WERI-Rb-1 (cell line): ENCODE data around the gene PCDHB6.
"Not testable (repeated sequence)": the region's sequence is repeated elsewhere in the genome, so short reads cannot be mapped to it uniquely, and the experiment has no call there.

ENCODE experiments used
- DNase-seq: peaks from one replicate; pipeline ENCODE4 v3.0.0-alpha.2; 2020
- H3K27ac ChIP-seq: fragments of 250-450 bp; sonication (Bioruptor Pico); 2 replicates; pipeline ENCODE4 v1.5.1; 2020; ENCODE audit warnings: mild to moderate bottlenecking, moderate library complexity
- H3K27me3 ChIP-seq: fragments of 250-450 bp; sonication (Bioruptor Pico); 2 replicates; pipeline ENCODE4 v1.5.1; 2021; ENCODE audit warnings: mild to moderate bottlenecking, low read depth, moderate library complexity; ENCODE audit not compliant: insufficient read depth, severe bottlenecking
- H3K36me3 ChIP-seq: fragments of 250-450 bp; sonication (Bioruptor Pico); 2 replicates; pipeline ENCODE4 v1.5.1; 2020; ENCODE audit warnings: mild to moderate bottlenecking, moderate library complexity
- H3K4me3 ChIP-seq: 2 replicates; pipeline ENCODE4 v1.5.1; 2011; ENCODE audit warnings: low read depth, mild to moderate bottlenecking, control low read depth, low read length
- H3K9me3 ChIP-seq: fragments of 250-450 bp; sonication (Bioruptor Pico); 2 replicates; pipeline ENCODE4 v1.5.1; 2021; ENCODE audit warnings: mild to moderate bottlenecking, moderate library complexity; ENCODE audit not compliant: severe bottlenecking
- TF ChIP-seq, protein P1 (sequence below): IDR thresholded peaks from 2 replicates; pipeline ENCODE4 v1.5.1; 2011; ENCODE audit warnings: low read depth, mild to moderate bottlenecking, control low read depth, inconsistent platforms, low read length

PCDHB6 gene

GRCh38 chr5:141150224-141150992, 551 bp downstream of the PCDHB6 start:
- Histone ChIP-seq H3K4me3 (no peak overlapping the region), H3K27me3 (no peaks in the 10 kb centered on the region), H3K36me3 (no peaks in the 10 kb centered on the region), H3K27ac (no peak overlapping the region), H3K9me3 (no peaks in the 10 kb centered on the region)
- no peak for DNase-seq
- TF ChIP-seq, protein P1, sequence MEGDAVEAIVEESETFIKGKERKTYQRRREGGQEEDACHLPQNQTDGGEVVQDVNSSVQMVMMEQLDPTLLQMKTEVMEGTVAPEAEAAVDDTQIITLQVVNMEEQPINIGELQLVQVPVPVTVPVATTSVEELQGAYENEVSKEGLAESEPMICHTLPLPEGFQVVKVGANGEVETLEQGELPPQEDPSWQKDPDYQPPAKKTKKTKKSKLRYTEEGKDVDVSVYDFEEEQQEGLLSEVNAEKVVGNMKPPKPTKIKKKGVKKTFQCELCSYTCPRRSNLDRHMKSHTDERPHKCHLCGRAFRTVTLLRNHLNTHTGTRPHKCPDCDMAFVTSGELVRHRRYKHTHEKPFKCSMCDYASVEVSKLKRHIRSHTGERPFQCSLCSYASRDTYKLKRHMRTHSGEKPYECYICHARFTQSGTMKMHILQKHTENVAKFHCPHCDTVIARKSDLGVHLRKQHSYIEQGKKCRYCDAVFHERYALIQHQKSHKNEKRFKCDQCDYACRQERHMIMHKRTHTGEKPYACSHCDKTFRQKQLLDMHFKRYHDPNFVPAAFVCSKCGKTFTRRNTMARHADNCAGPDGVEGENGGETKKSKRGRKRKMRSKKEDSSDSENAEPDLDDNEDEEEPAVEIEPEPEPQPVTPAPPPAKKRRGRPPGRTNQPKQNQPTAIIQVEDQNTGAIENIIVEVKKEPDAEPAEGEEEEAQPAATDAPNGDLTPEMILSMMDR, result no peak

DNA sequence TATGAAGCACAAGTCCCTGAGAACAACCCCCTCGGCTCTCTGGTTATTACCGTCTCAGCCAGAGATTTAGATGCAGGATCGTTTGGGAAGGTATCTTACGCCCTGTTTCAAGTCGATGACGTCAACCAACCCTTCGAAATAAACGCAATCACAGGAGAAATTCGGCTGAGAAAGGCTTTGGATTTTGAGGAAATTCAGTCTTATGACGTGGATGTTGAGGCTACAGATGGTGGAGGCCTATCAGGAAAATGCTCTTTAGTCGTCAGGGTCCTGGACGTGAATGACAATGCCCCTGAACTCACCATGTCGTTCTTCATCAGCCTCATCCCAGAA, 1.1 kb downstream of the PCDHB6 start:
- TF ChIP-seq, protein P1, result no peak
- H3K27ac ChIP-seq, result no peak overlapping the region
- H3K9me3 ChIP-seq, result no peaks in the 10 kb centered on the region

GRCh38 chr5:141151632-141152031, 1.8 kb downstream of the PCDHB6 start:
- H3K4me3 ChIP-seq, H3K9me3 ChIP-seq, H3K27ac ChIP-seq, H3K36me3 ChIP-seq, DNase-seq, H3K27me3 ChIP-seq: not testable (repeated sequence)

More for the DNA sequence above, 1.1 kb downstream of the PCDHB6 start:
- H3K4me3 ChIP-seq, result no peak overlapping the region
- no peaks in the 10 kb centered on the region for H3K27me3 ChIP-seq
- no peaks in the 10 kb centered on the region for H3K36me3 ChIP-seq
- DNase-seq, result no peak

DNA sequence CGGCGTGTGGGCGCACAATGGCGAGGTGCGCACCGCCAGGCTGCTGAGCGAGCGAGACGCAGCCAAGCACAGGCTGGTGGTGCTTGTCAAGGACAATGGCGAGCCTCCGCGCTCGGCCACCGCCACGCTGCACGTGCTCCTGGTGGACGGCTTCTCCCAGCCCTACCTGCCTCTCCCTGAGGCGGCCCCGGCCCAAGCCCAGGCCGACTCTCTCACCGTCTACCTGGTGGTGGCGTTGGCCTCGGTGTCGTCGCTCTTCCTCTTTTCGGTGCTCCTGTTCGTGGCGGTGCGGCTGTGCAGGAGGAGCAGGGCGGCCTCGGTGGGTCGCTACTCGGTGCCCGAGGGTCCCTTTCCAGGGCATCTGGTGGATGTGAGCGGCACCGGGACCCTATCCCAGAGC, 2.2 kb downstream of the PCDHB6 start:
- not testable (repeated sequence) for H3K4me3 ChIP-seq, H3K27me3 ChIP-seq, DNase-seq, H3K9me3 ChIP-seq, H3K27ac ChIP-seq, H3K36me3 ChIP-seq

DNA sequence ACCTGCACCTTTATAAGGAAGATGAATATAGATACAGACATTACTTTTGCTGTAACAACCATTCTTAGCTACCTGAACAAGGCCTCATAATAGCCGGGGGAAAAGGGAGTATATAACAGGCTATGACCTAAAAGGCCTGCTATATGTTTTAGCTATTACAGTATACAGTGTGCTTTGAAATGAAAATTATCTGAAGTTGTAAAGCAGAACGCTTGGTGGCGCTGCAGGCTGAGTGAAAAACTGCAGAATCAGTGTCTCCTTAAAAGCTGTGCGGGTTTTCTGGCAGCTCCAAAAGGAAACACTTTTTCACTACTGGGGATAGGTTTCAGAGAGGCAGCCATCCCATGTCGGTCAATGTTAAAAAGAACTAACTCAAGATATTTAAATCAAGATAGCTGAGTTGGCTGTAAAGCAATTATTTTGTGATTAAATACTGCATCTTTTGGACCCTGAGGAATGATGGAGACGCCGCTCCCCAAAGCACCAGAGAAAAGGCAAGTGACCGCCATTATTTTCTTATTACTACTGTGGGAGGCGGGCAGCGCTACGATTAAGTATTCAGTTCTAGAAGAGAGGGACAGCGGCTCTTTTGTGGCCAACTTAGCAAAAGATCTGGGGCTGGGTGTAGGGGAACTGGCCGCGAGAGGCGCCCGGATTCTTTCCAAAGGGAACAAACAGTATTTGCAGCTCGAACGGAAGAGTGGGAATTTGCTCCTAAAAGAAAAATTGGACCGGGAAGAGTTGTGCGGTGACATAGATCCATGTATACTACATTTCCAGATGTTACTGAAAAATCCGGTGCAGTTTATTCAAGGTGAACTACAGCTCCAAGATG, 5.9 kb downstream of the PCDHB6 start:
- no peaks in the 10 kb centered on the region for H3K36me3 ChIP-seq
- no peak overlapping the region for H3K4me3 ChIP-seq
- no peak for DNase-seq
- H3K9me3 ChIP-seq, result no peaks in the 10 kb centered on the region
- TF ChIP-seq, protein P1, result peak; percentile 59
- H3K27ac ChIP-seq, result no peak overlapping the region
- H3K27me3 ChIP-seq, result no peaks in the 10 kb centered on the region

GRCh38 chr5:141157356-141157755, 7.5 kb downstream of the PCDHB6 start:
- not testable (repeated sequence) for H3K27ac ChIP-seq, H3K4me3 ChIP-seq, H3K36me3 ChIP-seq, DNase-seq, H3K27me3 ChIP-seq, H3K9me3 ChIP-seq

DNA sequence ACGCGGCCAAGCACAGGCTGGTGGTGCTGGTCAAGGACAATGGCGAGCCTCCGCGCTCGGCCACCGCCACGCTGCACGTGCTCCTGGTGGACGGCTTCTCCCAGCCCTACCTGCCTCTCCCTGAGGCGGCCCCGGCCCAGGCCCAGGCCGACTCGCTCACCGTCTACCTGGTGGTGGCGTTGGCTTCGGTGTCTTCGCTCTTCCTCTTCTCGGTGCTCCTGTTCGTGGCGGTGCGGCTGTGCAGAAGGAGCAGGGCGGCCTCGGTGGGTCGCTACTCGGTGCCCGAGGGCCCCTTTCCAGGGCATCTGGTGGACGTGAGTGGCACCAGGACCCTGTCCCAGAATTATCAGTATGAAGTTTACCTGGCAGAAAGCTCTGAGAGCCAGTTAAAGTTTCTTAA, 8.0 kb downstream of the PCDHB6 start:
- not testable (repeated sequence) for DNase-seq, H3K36me3 ChIP-seq, H3K27ac ChIP-seq, H3K4me3 ChIP-seq, H3K9me3 ChIP-seq, H3K27me3 ChIP-seq
